Ovary (tissue), 3 donors: ENCODE data around the gene OBSCN.

Source experiments
- POLR2A ChIP-seq: fragments of 450-650 bp; IDR thresholded peaks from one replicate; pipeline ENCODE4 v1.6.1; 2017; ENCODE audit warnings: antibody characterized with exemption, mild to moderate bottlenecking, moderate library complexity
- TF ChIP-seq, protein P1 (sequence below), 3 donors: fragments of 450-650 bp in 2 of 3; fragments of 200-600 bp in 1 of 3; IDR thresholded peaks; one replicate each; pipeline versions ENCODE4 v1.5.1 to v1.8.0; 2016 to 2022; ENCODE audit warnings: antibody characterized with exemption in 3 of 3, mild to moderate bottlenecking in 1 of 3
- donor health status: DM: no; HTN: no; CAD: no.

DNA sequence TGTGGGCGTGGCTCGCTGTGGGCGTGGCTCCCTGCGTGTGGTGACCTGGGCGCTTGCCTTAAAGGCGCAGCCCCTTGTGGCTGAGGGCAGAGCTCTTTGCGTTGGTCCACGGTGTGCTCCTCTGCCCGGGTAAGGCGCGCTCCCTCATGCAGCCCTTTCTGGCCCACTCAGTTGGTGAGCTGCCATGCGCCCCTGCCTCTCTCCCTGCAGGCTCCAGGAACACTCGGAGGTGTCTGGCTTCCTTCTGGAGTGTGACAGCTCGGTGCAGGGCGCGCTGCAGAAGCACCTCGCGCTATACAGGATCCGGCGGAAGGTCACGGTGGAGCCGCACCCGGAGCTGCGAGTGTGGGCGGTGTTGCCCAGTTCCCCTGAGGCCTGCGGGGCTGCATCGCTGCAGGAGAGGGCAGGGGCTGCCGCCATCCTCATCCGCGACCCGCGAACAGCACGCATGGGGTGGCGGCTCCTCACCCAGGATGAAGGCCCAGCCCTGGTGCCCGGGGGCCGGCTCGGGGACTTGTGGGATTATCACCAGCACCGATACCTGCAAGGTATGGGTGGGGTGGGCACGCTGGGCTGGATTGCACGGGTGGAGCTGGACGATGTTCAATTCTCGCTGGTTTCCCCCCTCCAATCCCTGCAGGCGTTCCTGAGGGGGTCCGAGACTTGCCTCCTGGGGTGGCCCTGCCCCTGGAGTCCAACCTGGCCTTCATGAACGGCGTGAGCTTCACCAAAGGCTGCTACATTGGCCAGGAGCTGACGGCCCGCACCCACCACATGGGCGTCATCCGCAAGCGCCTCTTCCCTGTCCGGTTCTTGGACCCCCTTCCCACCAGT is 33.1 kb upstream of the OBSCN start:
- TF ChIP-seq, protein P1, sequence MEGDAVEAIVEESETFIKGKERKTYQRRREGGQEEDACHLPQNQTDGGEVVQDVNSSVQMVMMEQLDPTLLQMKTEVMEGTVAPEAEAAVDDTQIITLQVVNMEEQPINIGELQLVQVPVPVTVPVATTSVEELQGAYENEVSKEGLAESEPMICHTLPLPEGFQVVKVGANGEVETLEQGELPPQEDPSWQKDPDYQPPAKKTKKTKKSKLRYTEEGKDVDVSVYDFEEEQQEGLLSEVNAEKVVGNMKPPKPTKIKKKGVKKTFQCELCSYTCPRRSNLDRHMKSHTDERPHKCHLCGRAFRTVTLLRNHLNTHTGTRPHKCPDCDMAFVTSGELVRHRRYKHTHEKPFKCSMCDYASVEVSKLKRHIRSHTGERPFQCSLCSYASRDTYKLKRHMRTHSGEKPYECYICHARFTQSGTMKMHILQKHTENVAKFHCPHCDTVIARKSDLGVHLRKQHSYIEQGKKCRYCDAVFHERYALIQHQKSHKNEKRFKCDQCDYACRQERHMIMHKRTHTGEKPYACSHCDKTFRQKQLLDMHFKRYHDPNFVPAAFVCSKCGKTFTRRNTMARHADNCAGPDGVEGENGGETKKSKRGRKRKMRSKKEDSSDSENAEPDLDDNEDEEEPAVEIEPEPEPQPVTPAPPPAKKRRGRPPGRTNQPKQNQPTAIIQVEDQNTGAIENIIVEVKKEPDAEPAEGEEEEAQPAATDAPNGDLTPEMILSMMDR (IDR thresholded peaks at IDR 0.05) = no peak
- TF ChIP-seq POLR2A = no peak
